ENCODE results near the gene FAM111B.

The FAM111B gene

DNA sequence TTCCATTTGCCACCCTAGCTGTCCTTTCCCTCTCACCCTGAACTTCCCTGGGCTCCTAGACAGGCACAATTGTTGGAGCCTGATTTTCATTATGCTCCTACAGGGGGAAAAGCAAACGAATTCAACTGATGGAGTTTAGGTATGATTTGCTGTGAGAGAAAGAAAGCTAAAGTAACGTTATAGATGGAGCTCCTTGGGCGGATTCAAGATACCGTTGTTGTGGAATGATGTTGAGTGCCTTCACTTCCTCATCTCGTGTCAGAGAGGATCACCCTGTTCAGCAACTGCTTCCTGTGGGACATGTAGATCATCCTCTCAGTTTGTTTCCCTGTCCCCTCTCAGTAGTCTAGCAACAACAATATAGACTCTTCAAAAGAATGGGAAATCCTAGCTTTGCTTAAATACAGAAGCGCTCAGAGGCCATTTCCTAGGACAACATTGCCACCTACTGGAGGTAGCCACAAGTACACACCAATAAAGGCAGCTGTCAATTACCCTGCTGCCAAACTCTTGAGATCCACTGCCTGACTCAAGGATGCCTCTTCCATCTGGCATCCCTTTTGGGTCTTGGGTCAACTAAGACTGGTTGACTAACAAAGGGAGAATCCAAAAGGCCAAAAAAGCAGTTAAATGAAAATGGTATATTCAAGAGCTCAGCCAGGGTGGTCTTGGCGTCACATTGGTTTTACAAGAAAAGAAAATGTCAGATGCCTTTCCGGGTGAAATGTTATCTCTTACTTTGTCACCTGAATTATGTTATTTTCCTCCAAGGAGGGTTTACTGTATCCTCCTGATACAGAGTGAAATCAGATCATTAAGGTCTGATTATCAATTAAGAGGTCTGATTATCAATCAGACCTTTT lies 51.4 kb downstream of the FAM111B start:
- Histone ChIP-seq H3K4me3 (replicated peaks; ENCODE audit: insufficient read depth, low read length) (no peak overlapping the region), H3K27me3 (ENCODE audit: insufficient read depth, poor library complexity, severe bottlenecking) (no peaks in the 10 kb centered on the region), H3K27ac (replicated peaks) (no peak overlapping the region)
- peak in 1 of 2 experiments; percentile 65 for DNase-seq (ENCODE audit: low read depth in 1 of 2, low spot score in 1 of 2)
- TF ChIP-seq, protein P1, sequence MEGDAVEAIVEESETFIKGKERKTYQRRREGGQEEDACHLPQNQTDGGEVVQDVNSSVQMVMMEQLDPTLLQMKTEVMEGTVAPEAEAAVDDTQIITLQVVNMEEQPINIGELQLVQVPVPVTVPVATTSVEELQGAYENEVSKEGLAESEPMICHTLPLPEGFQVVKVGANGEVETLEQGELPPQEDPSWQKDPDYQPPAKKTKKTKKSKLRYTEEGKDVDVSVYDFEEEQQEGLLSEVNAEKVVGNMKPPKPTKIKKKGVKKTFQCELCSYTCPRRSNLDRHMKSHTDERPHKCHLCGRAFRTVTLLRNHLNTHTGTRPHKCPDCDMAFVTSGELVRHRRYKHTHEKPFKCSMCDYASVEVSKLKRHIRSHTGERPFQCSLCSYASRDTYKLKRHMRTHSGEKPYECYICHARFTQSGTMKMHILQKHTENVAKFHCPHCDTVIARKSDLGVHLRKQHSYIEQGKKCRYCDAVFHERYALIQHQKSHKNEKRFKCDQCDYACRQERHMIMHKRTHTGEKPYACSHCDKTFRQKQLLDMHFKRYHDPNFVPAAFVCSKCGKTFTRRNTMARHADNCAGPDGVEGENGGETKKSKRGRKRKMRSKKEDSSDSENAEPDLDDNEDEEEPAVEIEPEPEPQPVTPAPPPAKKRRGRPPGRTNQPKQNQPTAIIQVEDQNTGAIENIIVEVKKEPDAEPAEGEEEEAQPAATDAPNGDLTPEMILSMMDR (IDR thresholded peaks at IDR 0.05; ENCODE audit: insufficient read depth, low read length) = peak; percentile 65
- TF ChIP-seq POLR2AphosphoS5 (IDR thresholded peaks at IDR 0.05; ENCODE audit: low read depth) (no peak), GABPA (IDR thresholded peaks at IDR 0.05; ENCODE audit: low read depth) (no peak)
- TF ChIP-seq, protein P2, sequence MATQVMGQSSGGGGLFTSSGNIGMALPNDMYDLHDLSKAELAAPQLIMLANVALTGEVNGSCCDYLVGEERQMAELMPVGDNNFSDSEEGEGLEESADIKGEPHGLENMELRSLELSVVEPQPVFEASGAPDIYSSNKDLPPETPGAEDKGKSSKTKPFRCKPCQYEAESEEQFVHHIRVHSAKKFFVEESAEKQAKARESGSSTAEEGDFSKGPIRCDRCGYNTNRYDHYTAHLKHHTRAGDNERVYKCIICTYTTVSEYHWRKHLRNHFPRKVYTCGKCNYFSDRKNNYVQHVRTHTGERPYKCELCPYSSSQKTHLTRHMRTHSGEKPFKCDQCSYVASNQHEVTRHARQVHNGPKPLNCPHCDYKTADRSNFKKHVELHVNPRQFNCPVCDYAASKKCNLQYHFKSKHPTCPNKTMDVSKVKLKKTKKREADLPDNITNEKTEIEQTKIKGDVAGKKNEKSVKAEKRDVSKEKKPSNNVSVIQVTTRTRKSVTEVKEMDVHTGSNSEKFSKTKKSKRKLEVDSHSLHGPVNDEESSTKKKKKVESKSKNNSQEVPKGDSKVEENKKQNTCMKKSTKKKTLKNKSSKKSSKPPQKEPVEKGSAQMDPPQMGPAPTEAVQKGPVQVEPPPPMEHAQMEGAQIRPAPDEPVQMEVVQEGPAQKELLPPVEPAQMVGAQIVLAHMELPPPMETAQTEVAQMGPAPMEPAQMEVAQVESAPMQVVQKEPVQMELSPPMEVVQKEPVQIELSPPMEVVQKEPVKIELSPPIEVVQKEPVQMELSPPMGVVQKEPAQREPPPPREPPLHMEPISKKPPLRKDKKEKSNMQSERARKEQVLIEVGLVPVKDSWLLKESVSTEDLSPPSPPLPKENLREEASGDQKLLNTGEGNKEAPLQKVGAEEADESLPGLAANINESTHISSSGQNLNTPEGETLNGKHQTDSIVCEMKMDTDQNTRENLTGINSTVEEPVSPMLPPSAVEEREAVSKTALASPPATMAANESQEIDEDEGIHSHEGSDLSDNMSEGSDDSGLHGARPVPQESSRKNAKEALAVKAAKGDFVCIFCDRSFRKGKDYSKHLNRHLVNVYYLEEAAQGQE (IDR thresholded peaks at IDR 0.05; ENCODE audit: insufficient replicate concordance, low read depth) = no peak

DNA sequence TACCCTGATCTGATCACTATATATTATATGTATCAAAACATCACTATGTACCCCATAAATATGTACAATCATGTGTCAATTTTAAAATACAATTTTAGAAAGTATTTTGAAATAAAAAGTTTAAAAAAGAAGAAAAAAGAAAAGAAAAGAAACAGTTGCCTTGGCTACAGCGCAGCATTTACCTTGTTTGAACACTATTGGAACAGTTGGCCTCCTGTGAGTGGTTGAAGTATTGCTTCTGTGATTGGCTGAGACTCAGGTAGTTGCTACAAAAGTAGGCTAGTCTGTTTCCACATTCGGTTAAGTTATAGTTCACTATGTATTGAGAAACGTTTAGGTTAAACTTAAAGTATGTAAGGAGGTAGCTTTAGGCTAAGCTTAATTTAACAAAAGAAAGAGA lies 57.0 kb downstream of the FAM111B start:
- no peak for DNase-seq (ENCODE audit: low read depth in 1 of 2, low spot score in 1 of 2)
- Histone ChIP-seq H3K27me3 (ENCODE audit: insufficient read depth, poor library complexity, severe bottlenecking) (peaks cover 3% of the 10 kb centered on the region), H3K27ac (replicated peaks) (no peak overlapping the region), H3K4me3 (replicated peaks; ENCODE audit: insufficient read depth, low read length) (no peak overlapping the region)
- TF ChIP-seq, protein P2 (IDR thresholded peaks at IDR 0.05; ENCODE audit: insufficient replicate concordance, low read depth) = no peak
- TF ChIP-seq POLR2AphosphoS5 (IDR thresholded peaks at IDR 0.05; ENCODE audit: low read depth) = no peak
- TF ChIP-seq SPI1 (IDR thresholded peaks at IDR 0.05; ENCODE audit: borderline replicate concordance, low read depth) = no peak
- TF ChIP-seq, protein P1 (IDR thresholded peaks at IDR 0.05; ENCODE audit: insufficient read depth, low read length) = no peak
- TF ChIP-seq GABPA (IDR thresholded peaks at IDR 0.05; ENCODE audit: low read depth) = no peak

DNA sequence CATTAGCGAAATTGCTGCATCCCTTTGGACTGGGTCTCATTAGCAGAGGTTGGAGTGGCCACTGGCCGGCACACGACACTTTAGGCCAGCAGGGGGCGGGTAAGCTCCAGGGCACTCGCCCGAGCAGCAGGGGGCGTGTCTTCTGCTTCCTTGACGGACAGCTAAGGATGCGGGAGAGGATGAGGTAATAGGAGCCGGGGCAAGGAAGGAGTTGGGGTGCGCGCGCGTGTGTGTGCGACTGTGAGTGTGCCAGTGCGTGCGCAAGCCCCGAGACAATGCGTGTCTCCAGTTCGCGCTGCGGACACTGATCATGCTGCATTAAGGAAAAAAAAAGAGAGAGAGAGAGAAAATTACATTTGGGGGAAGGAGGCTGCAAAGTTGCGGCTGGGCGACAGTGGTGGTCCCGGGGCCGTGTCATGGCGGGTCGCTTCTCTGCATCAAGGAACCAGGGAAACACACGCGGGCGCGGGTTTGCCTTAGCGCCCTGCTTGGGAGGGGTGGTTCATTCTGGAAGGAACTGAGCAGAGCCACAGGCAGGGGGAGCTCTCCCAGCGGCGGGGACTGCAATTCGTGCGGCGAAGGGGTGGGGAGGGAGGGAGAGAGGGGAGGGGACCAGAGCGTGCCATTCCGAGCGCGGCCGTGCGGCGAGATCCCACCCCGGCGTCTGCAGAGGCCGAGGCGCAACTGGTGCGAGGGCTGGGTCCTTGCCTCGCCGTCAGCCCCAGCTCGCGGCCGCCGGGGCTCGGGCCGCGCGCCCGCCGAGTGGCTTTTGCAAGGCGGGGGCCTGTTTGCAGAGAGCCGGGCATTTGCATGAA lies 64.7 kb downstream of the FAM111B start, which contains the start of gene DTX4:
Gene DTX4 (plus strand): TSS at position 625 of the 815 bp plus-strand sequence. CDS start 464 bp downstream, outside the sequence.
- peak within 1 kb of the TSS; percentile 63 for H3K4me3 ChIP-seq (replicated peaks; ENCODE audit: insufficient read depth, low read length)
- H3K27ac ChIP-seq (replicated peaks) = no peak within 1 kb of the TSS; the same call in 1 of the 2 replicates
- TF ChIP-seq GABPA (IDR thresholded peaks at IDR 0.05; ENCODE audit: low read depth) (no peak), POLR2AphosphoS5 (IDR thresholded peaks at IDR 0.05; ENCODE audit: low read depth) (no peak), SPI1 (IDR thresholded peaks at IDR 0.05; ENCODE audit: borderline replicate concordance, low read depth) (peak; percentile 48; the same call in 1 of the 2 replicates)
- TF ChIP-seq, protein P1 (IDR thresholded peaks at IDR 0.05; ENCODE audit: insufficient read depth, low read length) = peak; percentile 86
- DNase-seq (ENCODE audit: low read depth in 1 of 2, low spot score in 1 of 2) = peak; percentile 93 to 94
- H3K27me3 ChIP-seq (ENCODE audit: insufficient read depth, poor library complexity, severe bottlenecking) = peaks cover 19% of the 10 kb centered on the region
